HG02981 (cell line): ENCODE measurements around the gene LRRC72.

Source experiments
- ATAC-seq: cut with Tn5 transposase; IDR thresholded peaks from one replicate; pipeline ENCODE4 v1.9.1; 2021; ENCODE audit warnings: mild to moderate bottlenecking, moderate library complexity; ENCODE audit not compliant: unreplicated experiment

The LRRC72 gene

DNA sequence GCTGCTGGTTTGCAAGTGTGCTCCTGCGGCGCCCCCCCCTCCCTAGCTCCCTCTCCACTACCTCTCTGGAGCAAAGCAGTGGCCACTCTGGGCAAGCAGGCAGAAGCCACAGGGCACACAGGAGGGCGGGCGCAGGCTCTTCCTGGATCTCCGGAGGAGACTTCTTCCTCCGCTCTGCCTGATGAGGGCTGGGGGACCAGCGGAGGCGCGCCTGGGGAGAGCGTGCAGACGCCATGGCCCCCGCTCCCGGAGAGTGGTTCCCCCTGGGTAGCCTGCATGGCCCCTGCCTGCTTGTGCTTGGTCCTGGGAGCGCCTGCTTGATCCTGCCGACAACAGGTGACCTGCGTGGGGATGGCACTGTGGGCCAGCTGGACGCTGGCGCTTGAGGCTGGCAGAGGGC lies 89.9 kb downstream of the LRRC72 start:
- no peak for ATAC-seq

DNA sequence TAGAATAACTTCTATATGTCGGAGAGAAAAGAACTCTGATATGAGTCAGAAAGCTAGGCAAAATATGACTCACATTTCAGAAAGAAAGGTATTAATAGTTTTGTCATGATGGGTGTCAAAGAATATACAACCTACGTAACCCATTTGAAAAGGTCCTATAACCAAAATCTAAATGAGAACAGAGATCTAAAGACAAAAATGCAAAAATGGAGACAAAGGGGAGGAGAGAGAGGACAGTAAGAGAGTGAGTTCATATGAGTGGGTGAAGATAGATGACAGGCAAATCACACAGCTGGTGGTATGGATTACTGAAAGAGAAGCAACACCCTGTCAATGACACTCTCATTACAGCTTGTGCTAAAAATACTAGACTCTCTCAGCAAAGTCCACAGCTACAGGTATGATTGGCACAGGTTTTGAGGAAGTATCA lies 93.4 kb downstream of the LRRC72 start:
- peak; percentile 78 for ATAC-seq

DNA sequence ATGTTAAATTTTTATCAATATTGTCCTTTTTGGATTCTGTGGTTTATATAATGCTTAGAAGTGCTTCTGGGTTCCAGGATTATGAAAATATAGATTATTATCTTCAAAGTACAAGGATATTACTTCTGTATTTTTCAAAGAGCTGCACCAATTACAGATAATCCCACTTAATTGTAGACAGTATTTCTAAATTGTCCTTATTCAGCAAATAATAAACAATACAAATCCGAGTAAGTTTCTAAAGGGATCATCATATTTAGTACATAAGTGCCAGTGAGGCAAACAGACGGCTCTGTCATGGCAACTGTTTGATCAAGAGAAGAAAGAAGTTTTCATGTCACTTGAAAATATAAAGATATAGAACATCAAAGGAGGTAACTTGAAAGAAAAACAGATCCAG lies 99.8 kb downstream of the LRRC72 start:
- no peak for ATAC-seq

DNA sequence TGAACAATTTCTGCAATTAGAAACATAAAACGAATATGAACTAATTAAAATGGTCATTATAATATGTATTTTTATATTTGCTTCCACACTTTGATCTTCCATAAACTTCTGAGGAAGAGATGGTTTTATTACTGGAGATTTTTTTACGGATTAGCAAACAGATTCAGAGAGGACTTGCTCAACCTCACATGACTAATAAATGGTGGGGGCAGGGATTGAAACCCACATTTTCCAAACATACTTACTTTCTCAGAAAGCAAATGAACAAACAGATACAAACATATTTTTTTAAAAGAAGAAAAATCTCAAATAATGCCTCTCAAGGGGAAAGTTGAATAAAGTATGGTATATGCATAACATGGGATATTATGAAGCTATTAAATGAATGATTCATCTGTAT lies 100.6 kb downstream of the LRRC72 start:
- ATAC-seq, result no peak

DNA sequence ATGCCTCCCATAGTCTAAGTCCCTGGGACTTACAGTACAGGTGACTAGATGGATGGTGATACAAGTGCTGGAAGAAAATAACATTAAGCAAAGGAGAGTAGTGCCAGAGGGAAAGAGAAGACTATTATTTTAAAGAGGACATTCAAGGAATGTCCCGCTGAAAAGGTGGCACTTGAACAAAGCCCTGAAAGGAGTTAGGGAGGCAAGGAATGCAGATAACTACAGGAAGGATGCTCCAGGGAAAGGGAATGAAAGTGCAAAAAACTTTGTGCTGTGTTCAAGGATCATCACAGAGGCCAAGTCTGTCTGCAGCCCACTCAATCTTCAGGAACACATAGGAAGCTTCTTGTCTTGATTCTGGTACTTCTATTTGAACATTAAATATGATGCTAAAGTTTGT lies 104.0 kb downstream of the LRRC72 start:
- no peak for ATAC-seq
